Epithelial cell of proximal tubule (primary cell): Measurements from ENCODE around the gene RHBG. TPM values are rescaled to one million over a fixed set of nuclear protein-coding genes. Genes with fewer than 3 reads are reported as not detected.

Source experiments
- DNase-seq: peaks from one replicate; pipeline ENCODE4 v3.0.0-alpha.2; 2011; ENCODE audit warnings: low read depth
- H3K4me3 ChIP-seq: 2 replicates; pipeline ENCODE4 v1.5.1; 2011; ENCODE audit warnings: low read depth, mild to moderate bottlenecking, low read length
- total RNA-seq: library from RNA; depleted of rRNA; stranded (reverse); fragments of >200 nt; gene quantifications from 2 replicates; pipeline ENCODE4 v1.2.3, GENCODE V29; 2015
- TF ChIP-seq, protein P1 (sequence below): conservative IDR thresholded peaks from 2 replicates; pipeline ENCODE4 v1.5.1; 2012; ENCODE audit warnings: low read depth, mild to moderate bottlenecking, low read length

Gene RHBG
- total RNA-seq, 1 donor from 2014 or later: not detected

DNA sequence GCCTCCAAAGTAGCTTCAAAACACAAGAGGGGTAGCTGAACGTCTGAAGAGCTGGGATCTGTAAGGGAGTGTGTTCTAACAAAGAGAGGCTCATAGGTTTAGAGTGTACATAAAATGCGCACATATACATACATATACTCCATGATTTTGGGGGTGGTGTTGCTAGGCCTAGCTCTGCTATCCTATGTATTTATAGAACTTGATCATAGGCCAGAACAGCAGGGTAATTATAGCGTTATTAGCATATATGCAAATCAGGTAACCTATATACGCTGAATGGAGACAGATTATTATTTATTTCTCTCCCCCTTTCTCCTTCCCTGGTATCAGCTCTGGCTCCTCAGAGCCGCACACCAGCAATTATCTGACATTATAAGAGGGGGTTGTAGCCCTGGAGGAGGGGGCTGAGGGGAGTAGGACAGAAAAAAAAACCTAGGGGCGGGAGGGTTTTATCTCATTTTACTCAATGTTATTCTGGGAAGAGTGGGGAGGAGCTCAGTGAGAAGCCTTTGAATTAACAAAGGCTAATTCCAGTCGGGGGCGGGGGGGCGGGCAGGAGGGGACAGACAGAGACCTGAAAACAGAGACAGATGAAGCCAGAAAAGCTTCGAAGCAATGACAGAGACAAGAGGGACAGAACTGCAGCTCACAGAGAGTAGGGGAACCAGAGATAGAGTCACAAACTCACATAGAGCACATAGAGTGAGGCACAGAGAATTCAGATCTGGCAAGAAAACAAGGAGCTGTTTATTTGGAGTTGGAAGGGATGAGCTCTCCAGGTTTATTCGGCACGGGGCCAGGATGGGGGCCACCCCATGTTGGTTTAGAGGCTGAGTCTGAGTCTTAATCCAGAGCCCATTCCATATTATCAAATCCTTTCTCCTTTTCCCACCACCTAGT lies 63.0 kb downstream of the RHBG start:
- no peak for DNase-seq
- TF ChIP-seq, protein P1, sequence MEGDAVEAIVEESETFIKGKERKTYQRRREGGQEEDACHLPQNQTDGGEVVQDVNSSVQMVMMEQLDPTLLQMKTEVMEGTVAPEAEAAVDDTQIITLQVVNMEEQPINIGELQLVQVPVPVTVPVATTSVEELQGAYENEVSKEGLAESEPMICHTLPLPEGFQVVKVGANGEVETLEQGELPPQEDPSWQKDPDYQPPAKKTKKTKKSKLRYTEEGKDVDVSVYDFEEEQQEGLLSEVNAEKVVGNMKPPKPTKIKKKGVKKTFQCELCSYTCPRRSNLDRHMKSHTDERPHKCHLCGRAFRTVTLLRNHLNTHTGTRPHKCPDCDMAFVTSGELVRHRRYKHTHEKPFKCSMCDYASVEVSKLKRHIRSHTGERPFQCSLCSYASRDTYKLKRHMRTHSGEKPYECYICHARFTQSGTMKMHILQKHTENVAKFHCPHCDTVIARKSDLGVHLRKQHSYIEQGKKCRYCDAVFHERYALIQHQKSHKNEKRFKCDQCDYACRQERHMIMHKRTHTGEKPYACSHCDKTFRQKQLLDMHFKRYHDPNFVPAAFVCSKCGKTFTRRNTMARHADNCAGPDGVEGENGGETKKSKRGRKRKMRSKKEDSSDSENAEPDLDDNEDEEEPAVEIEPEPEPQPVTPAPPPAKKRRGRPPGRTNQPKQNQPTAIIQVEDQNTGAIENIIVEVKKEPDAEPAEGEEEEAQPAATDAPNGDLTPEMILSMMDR: no peak
- H3K4me3 ChIP-seq: no peak overlapping the region

- TF ChIP-seq, protein P1: no peak
- no peak for DNase-seq
- H3K4me3 ChIP-seq: no peak overlapping the region
These were observed 63.6 kb downstream of the RHBG start for GRCh38 chr1:156432669-156433018.

GRCh38 chr1:156433032-156433431 lies 64.0 kb downstream of the RHBG start:
- TF ChIP-seq, protein P1: no peak
- DNase-seq: no peak
- H3K4me3 ChIP-seq: no peak overlapping the region

DNA sequence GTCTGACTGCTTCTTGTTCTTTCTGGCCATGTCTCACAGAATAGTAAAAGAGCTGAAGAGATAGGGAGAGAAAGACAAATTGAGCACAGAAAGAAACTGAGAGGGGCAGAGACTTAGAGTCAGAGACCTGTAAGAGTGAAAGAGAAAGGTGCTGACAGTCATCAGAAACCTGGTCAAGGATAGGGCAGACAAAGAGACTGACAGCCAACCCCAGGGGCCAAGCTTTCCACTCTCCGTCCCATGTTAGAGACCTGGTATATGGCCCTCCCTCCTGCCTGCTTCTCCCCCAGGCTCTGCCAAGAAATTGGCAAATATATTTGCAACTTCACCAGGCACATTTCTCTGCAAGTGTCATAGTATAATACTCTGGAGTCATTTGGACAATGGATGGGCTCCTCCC lies 64.6 kb downstream of the RHBG start:
- TF ChIP-seq, protein P1: no peak
- H3K4me3 ChIP-seq: no peak overlapping the region
- DNase-seq: no peak

Other genes starting within 250 kb of the RHBG start
- 1.4 and 3.5 TPM in 2 replicates for gene SEMA4A, start 215.6 kb upstream of the RHBG start, total RNA-seq
- gene SLC25A44, start 175.1 kb upstream of the RHBG start, total RNA-seq: 7.4 and 16.6 TPM in 2 replicates
- 112 and 131 TPM in 2 replicates for gene PMF1, start 156.2 kb upstream of the RHBG start, total RNA-seq
- gene BGLAP, start 127.0 kb upstream of the RHBG start, total RNA-seq: 0.29 TPM in 1 of 2 replicates, not detected in the other
- gene PAQR6, start 121.2 kb upstream of the RHBG start, total RNA-seq: 1.4 and 1.5 TPM in 2 replicates
- 77.4 and 96.9 TPM in 2 replicates for gene SMG5, start 86.4 kb upstream of the RHBG start, total RNA-seq
- 2.1 and 3.9 TPM in 2 replicates for gene TMEM79, start 84.9 kb upstream of the RHBG start, total RNA-seq
- gene GLMP, start 73.5 kb upstream of the RHBG start, total RNA-seq: 47.9 and 66.3 TPM in 2 replicates
- not detected in 2 replicates for gene VHLL, start 69.9 kb upstream of the RHBG start, total RNA-seq
- gene CCT3, start 30.9 kb upstream of the RHBG start, total RNA-seq: 358 and 726 TPM in 2 replicates
- gene TSACC, start 30.7 kb upstream of the RHBG start, total RNA-seq: 0.36 and 0.69 TPM in 2 replicates
- 10.6 and 10.7 TPM in 2 replicates for gene MEF2D, start 131.6 kb downstream of the RHBG start, total RNA-seq
- 65.0 and 65.3 TPM in 2 replicates for gene IQGAP3, start 203.4 kb downstream of the RHBG start, total RNA-seq
- gene TTC24, start 210.5 kb downstream of the RHBG start, total RNA-seq: not detected in 2 replicates
- gene NAXE, start 222.6 kb downstream of the RHBG start, total RNA-seq: 124 and 127 TPM in 2 replicates
- gene GPATCH4, start 232.3 kb downstream of the RHBG start, total RNA-seq: 15.9 and 22.9 TPM in 2 replicates